ENCODE measurements around the gene TRIM40. TPM values are rescaled to one million over a fixed set of nuclear protein-coding genes. Genes with fewer than 3 reads are reported as not detected.

The TRIM40 gene
- total RNA-seq, 1 experiment from 2014 or later: not detected

Other genes with a start within 250 kb of the TRIM40 start
- gene HLA-A, start 193.6 kb upstream of the TRIM40 start, total RNA-seq (2014; rRNA removed; shearing (Covaris generic)): 321 and 324 TPM in 2 replicates
- 39.4 and 57.7 TPM in 2 replicates for gene POLR1H, start 74.9 kb upstream of the TRIM40 start, total RNA-seq (2014; rRNA removed; shearing (Covaris generic))
- 77.2 and 79.0 TPM in 2 replicates for gene PPP1R11, start 68.9 kb upstream of the TRIM40 start, total RNA-seq (2014; rRNA removed; shearing (Covaris generic))
- gene RNF39, start 60.4 kb upstream of the TRIM40 start, total RNA-seq (2014; rRNA removed; shearing (Covaris generic)): 0.57 TPM in 1 of 2 replicates, not detected in the other
- gene TRIM31, start 23.1 kb upstream of the TRIM40 start, total RNA-seq (2014; rRNA removed; shearing (Covaris generic)): 0.11 TPM in 1 of 2 replicates, not detected in the other
- not detected in 2 replicates for gene TRIM10, start 25.1 kb downstream of the TRIM40 start, total RNA-seq (2014; rRNA removed; shearing (Covaris generic))
- 0.86 TPM in 1 of 2 replicates, not detected in the other for gene TRIM15, start 27.4 kb downstream of the TRIM40 start, total RNA-seq (2014; rRNA removed; shearing (Covaris generic))
- gene TRIM26, start 77.3 kb downstream of the TRIM40 start, total RNA-seq (2014; rRNA removed; shearing (Covaris generic)): 36.6 and 66.5 TPM in 2 replicates
- 18.2 and 21.4 TPM in 2 replicates for gene TRIM39, start 190.8 kb downstream of the TRIM40 start, total RNA-seq (2014; rRNA removed; shearing (Covaris generic))
- gene RPP21, start 209.0 kb downstream of the TRIM40 start, total RNA-seq (2014; rRNA removed; shearing (Covaris generic)): 160 and 170 TPM in 2 replicates

Measured in Daoy (cell line).